Keratinocyte (primary cell): ENCODE measurements around the gene CBARP. TPM values are rescaled to one million over a fixed set of nuclear protein-coding genes. Genes with fewer than 3 reads are reported as not detected.

ENCODE experiments used
- DNase-seq: peaks from one replicate; pipeline ENCODE4 v3.0.0-alpha.2; 2011; ENCODE audit warnings: low read depth, missing footprints, low spot score
- FAIRE-seq: peaks from 2 replicates; lab custom pipeline; 2011; peaks lifted over from hg19 to GRCh38; lab: Jason Lieb, UNC
- H2AFZ ChIP-seq: 2 replicates; pipeline ENCODE4 v1.6.0; 2012; ENCODE audit warnings: low read length, control low read depth, inconsistent platforms; ENCODE audit not compliant: control insufficient read depth
- H3K27ac ChIP-seq: 2 replicates; pipeline ENCODE4 v1.5.1; 2011; ENCODE audit warnings: low read length; ENCODE audit not compliant: control insufficient read depth, insufficient read depth
- H3K27me3 ChIP-seq: 3 replicates; pipeline ENCODE4 v1.6.0; 2011; ENCODE audit warnings: low read length; ENCODE audit not compliant: control insufficient read depth, insufficient read depth; ENCODE audit errors: extremely low read depth
- H3K36me3 ChIP-seq, 2 experiments: 2 replicates in 1 of 2; 3 replicates in 1 of 2; pipeline ENCODE4 v1.5.1; 2011; ENCODE audit warnings: low read length in 2 of 2, mild to moderate bottlenecking in 1 of 2; ENCODE audit not compliant: control insufficient read depth in 2 of 2, insufficient read depth in 2 of 2; ENCODE audit errors: extremely low read depth in 1 of 2
- H3K4me1 ChIP-seq: 3 replicates; pipeline ENCODE4 v1.5.1; 2011; ENCODE audit warnings: low read length; ENCODE audit not compliant: control insufficient read depth, insufficient read depth; ENCODE audit errors: extremely low read depth
- H3K4me2 ChIP-seq: 3 replicates; pipeline ENCODE4 v1.6.0; 2011; ENCODE audit warnings: low read depth, low read length; ENCODE audit not compliant: control insufficient read depth, insufficient read depth; ENCODE audit errors: extremely low read depth
- H3K4me3 ChIP-seq, 3 experiments: fragments of 200-600 bp in 1 of 3; sonication (generic) in 1 of 3; 2 replicates in 2 of 3; 3 replicates in 1 of 3; pipeline ENCODE4 v1.5.1; 2011 to 2016; ENCODE audit warnings: low read length in 3 of 3, mild to moderate bottlenecking in 3 of 3, control low read depth in 2 of 3, inconsistent platforms in 1 of 3, low read depth in 1 of 3, mixed read lengths in 1 of 3, mixed run types in 1 of 3, moderate library complexity in 1 of 3; ENCODE audit not compliant: control insufficient read depth in 2 of 3, insufficient read depth in 2 of 3; ENCODE audit errors: extremely low read depth in 1 of 3
- H3K79me2 ChIP-seq: 2 replicates; pipeline ENCODE4 v1.6.0; 2012; ENCODE audit warnings: low read length; ENCODE audit not compliant: control insufficient read depth, insufficient read depth
- H3K9ac ChIP-seq: 3 replicates; pipeline ENCODE4 v1.6.0; 2011; ENCODE audit warnings: low read length; ENCODE audit not compliant: control insufficient read depth, insufficient read depth; ENCODE audit errors: extremely low read depth
- H3K9me1 ChIP-seq: 3 replicates; pipeline ENCODE4 v1.6.0; 2011; ENCODE audit warnings: low read length; ENCODE audit not compliant: control insufficient read depth, insufficient read depth; ENCODE audit errors: extremely low read depth
- H3K9me3 ChIP-seq: 2 replicates; pipeline ENCODE4 v1.5.1; 2012; ENCODE audit warnings: low read depth, low read length; ENCODE audit not compliant: control insufficient read depth
- H4K20me1 ChIP-seq: 3 replicates; pipeline ENCODE4 v1.6.0; 2011; ENCODE audit warnings: low read length; ENCODE audit not compliant: control insufficient read depth, insufficient read depth; ENCODE audit errors: extremely low read depth
- CTCF ChIP-seq, 3 experiments: IDR thresholded peaks in 1 of 3; conservative IDR thresholded peaks in 1 of 3; optimal IDR thresholded peaks in 1 of 3; 2 replicates in 2 of 3; 3 replicates in 1 of 3; pipeline versions ENCODE3 to v1.5.1; 2011; ENCODE audit warnings: low read length in 3 of 3, mild to moderate bottlenecking in 3 of 3, moderate library complexity in 2 of 3, control low read depth in 1 of 3, inconsistent platforms in 1 of 3; ENCODE audit not compliant: insufficient read depth in 2 of 3; ENCODE audit errors: extremely low read depth in 1 of 3
- EZH2 ChIP-seq: IDR thresholded peaks from one replicate; pipeline ENCODE4 v1.6.1; 2012; ENCODE audit warnings: inconsistent platforms, mild to moderate bottlenecking, low read length, moderate library complexity
- dilution Hi-C: fragments of 300-500 bp; cut with MboI; formaldehyde crosslinking; loops from one replicate; pipeline ENCODE4 v1.7.0; 2020; ENCODE audit warnings: low sequenced_read_pairs; ENCODE audit not compliant: extremely low pct_ligation_motif_present
- polyA plus RNA-seq, 5 experiments: library from polyadenylated mRNA; depleted of rRNA in 3 of 5; stranded (reverse) in 3 of 5; stranded (forward) in 1 of 5; unstranded in 1 of 5; fragments of >200 nt; gene quantifications; 1 replicate in 1 of 5; 2 replicates in 3 of 5; 3 replicates in 1 of 5; pipeline versions ENCODE4 v1.2.1 to v1.2.3, GENCODE V29; 2011 to 2012; ENCODE audit warnings: missing spikeins in 2 of 5, low read depth in 1 of 5, low replicate concordance in 1 of 5

CBARP gene
- polyA plus RNA-seq, 1 donor (not counting 4 experiments of a cell fraction or from before 2014, with no cell fraction given), result 0.93 TPM

GRCh38 chr19:1283207-1283916, 45.6 kb upstream of the CBARP start:
- Histone ChIP-seq H3K4me2 (no peak overlapping the region), H3K9ac (no peak overlapping the region), H3K4me1 (no peaks in the 10 kb centered on the region), H3K27me3 (peaks cover 50% of the 10 kb centered on the region), H3K79me2 (no peaks in the 10 kb centered on the region), H4K20me1 (peaks cover 14% of the 10 kb centered on the region), H3K9me1 (no peaks in the 10 kb centered on the region), H3K27ac (no peak overlapping the region), H2AFZ (no peak overlapping the region), H3K36me3 (peaks cover 7 to 14% of the 10 kb centered on the region in 2 experiments), H3K9me3 (no peaks in the 10 kb centered on the region), H3K4me3 (no peak overlapping the region)
- TF ChIP-seq CTCF (optimal IDR thresholded peaks at IDR 0.05 in 1 of 3, IDR thresholded peaks at IDR 0.05 in 1 of 3, conservative IDR thresholded peaks at IDR 0.05 in 1 of 3; ENCODE audit: extremely low read depth in 1 of 3, insufficient read depth in 2 of 3, low read length in 3 of 3), result no peak
- no peak for TF ChIP-seq EZH2
- dilution Hi-C loops, result no loop called here
- FAIRE-seq (no peak), DNase-seq (no peak)

- Histone ChIP-seq H3K79me2 (no peaks in the 10 kb centered on the region), H3K4me2 (no peak overlapping the region), H3K4me3 (no peak overlapping the region), H3K9ac (no peak overlapping the region), H2AFZ (no peak overlapping the region), H3K36me3 (peaks cover 7 to 14% of the 10 kb centered on the region in 2 experiments), H4K20me1 (peaks cover 14% of the 10 kb centered on the region), H3K27me3 (peaks cover 43% of the 10 kb centered on the region), H3K9me1 (no peaks in the 10 kb centered on the region), H3K4me1 (no peaks in the 10 kb centered on the region), H3K9me3 (no peaks in the 10 kb centered on the region), H3K27ac (no peak overlapping the region)
- dilution Hi-C loops, result no loop called here
- DNase-seq (no peak), FAIRE-seq (no peak)
- TF ChIP-seq CTCF (optimal IDR thresholded peaks at IDR 0.05 in 1 of 3, IDR thresholded peaks at IDR 0.05 in 1 of 3, conservative IDR thresholded peaks at IDR 0.05 in 1 of 3; ENCODE audit: extremely low read depth in 1 of 3, insufficient read depth in 2 of 3, low read length in 3 of 3), result no peak
- TF ChIP-seq EZH2, result no peak
Observed at GRCh38 chr19:1282588-1283206, 44.9 kb upstream of the CBARP start.
